ENCODE data around the gene CHN2. TPM values are rescaled to one million over a fixed set of nuclear protein-coding genes. Genes with fewer than 3 reads are reported as not detected.

CHN2 gene
- polyA plus RNA-seq, 1 experiment, result not detected

- H3K4me3 ChIP-seq (ENCODE audit: low read depth, low read length), result no peak overlapping the region
- ChIA-PET POLR2A (no interaction called here), CTCF (interaction anchor here (1.8 kb wide), 2 partner anchors 471 to 475 kb away, joined by 5 to 6 read pairs; no protein-coding TSS in a partner anchor)
- H3K27ac ChIP-seq (ENCODE audit: low read depth, low read length), result no peak overlapping the region
- DNase-seq (ENCODE audit: low read depth, low spot score), result no peak
- no peaks in the 10 kb centered on the region for H3K9me3 ChIP-seq (ENCODE audit: control insufficient read depth, insufficient read depth, low read length)
- peaks cover 3% of the 10 kb centered on the region for H3K27me3 ChIP-seq (ENCODE audit: control insufficient read depth, insufficient read depth, low read length)
- no peak for TF ChIP-seq CTCF (IDR thresholded peaks at IDR 0.05; ENCODE audit: low read depth, low read length)
Observed at GRCh38 chr7:29398011-29398410, 203.4 kb downstream of the CHN2 start.

- Histone ChIP-seq H3K27me3 (ENCODE audit: control insufficient read depth, insufficient read depth, low read length) (peaks cover 3% of the 10 kb centered on the region), H3K9me3 (ENCODE audit: control insufficient read depth, insufficient read depth, low read length) (no peaks in the 10 kb centered on the region), H3K27ac (ENCODE audit: low read depth, low read length) (no peak overlapping the region), H3K4me3 (ENCODE audit: low read depth, low read length) (no peak overlapping the region)
- no peak for DNase-seq (ENCODE audit: low read depth, low spot score)
- no peak for TF ChIP-seq CTCF (IDR thresholded peaks at IDR 0.05; ENCODE audit: low read depth, low read length)
- ChIA-PET CTCF (interaction anchor here (0.9 to 1.0 kb wide), 2 partner anchors 8 to 479 kb away, joined by 4 to 6 read pairs; no protein-coding TSS in a partner anchor), POLR2A (interaction anchor here (0.7 kb wide), 1 partner anchor 336 kb away, joined by 5 read pairs; no protein-coding TSS in a partner anchor)
Observed at GRCh38 chr7:29400437-29400836, 205.9 kb downstream of the CHN2 start.

- no peak overlapping the region for H3K4me3 ChIP-seq (ENCODE audit: low read depth, low read length)
- CTCF ChIA-PET, result no interaction called here
- TF ChIP-seq CTCF (IDR thresholded peaks at IDR 0.05; ENCODE audit: low read depth, low read length), result no peak
- H3K27ac ChIP-seq (ENCODE audit: low read depth, low read length), result no peak overlapping the region
- POLR2A ChIA-PET, result no interaction called here
- peaks cover 3% of the 10 kb centered on the region for H3K27me3 ChIP-seq (ENCODE audit: control insufficient read depth, insufficient read depth, low read length)
- no peak for DNase-seq (ENCODE audit: low read depth, low spot score)
- H3K9me3 ChIP-seq (ENCODE audit: control insufficient read depth, insufficient read depth, low read length), result no peaks in the 10 kb centered on the region
Observed at GRCh38 chr7:29401769-29402168, 207.2 kb downstream of the CHN2 start.

GRCh38 chr7:29405891-29406290 lies 211.3 kb downstream of the CHN2 start:
- Histone ChIP-seq H3K27ac (ENCODE audit: low read depth, low read length) (no peak overlapping the region), H3K27me3 (ENCODE audit: control insufficient read depth, insufficient read depth, low read length) (peaks cover 3% of the 10 kb centered on the region), H3K4me3 (ENCODE audit: low read depth, low read length) (no peak overlapping the region), H3K9me3 (ENCODE audit: control insufficient read depth, insufficient read depth, low read length) (no peaks in the 10 kb centered on the region)
- CTCF ChIA-PET, result interaction anchor here (1.1 to 9.2 kb wide), 2 partner anchors 13 to 482 kb away, joined by 3 to 268 read pairs; no protein-coding TSS in a partner anchor
- no peak for DNase-seq (ENCODE audit: low read depth, low spot score)
- POLR2A ChIA-PET, result no interaction called here
- TF ChIP-seq CTCF (IDR thresholded peaks at IDR 0.05; ENCODE audit: low read depth, low read length), result no peak

GRCh38 chr7:29406366-29406765 lies 211.8 kb downstream of the CHN2 start:
- ChIA-PET POLR2A (no interaction called here), CTCF (interaction anchor here (1.1 to 9.2 kb wide), 3 partner anchors 13 to 482 kb away, joined by 3 to 268 read pairs (median 46); no protein-coding TSS in a partner anchor)
- H3K4me3 ChIP-seq (ENCODE audit: low read depth, low read length), result no peak overlapping the region
- TF ChIP-seq CTCF (IDR thresholded peaks at IDR 0.05; ENCODE audit: low read depth, low read length), result no peak
- no peak overlapping the region for H3K27ac ChIP-seq (ENCODE audit: low read depth, low read length)
- peaks cover 3% of the 10 kb centered on the region for H3K27me3 ChIP-seq (ENCODE audit: control insufficient read depth, insufficient read depth, low read length)
- DNase-seq (ENCODE audit: low read depth, low spot score), result no peak
- no peaks in the 10 kb centered on the region for H3K9me3 ChIP-seq (ENCODE audit: control insufficient read depth, insufficient read depth, low read length)

All from AG04450 (cell line).